GM12864 (cell line): ENCODE results near the gene NBR1.
"Not testable (repeated sequence)": the region's sequence is repeated elsewhere in the genome, so short reads cannot be mapped to it uniquely, and the experiment has no call there.

Experiments used
- DNase-seq: peaks from one replicate; pipeline ENCODE4 v3.0.0-alpha.2; 2011; ENCODE audit warnings: low read depth
- H3K4me3 ChIP-seq: 2 replicates; pipeline ENCODE4 v1.5.1; 2011; ENCODE audit warnings: mild to moderate bottlenecking, low read depth, low read length, control low read depth
- TF ChIP-seq, protein P1 (sequence below): IDR thresholded peaks from 2 replicates; pipeline ENCODE4 v1.5.1; 2011; ENCODE audit warnings: low read depth, mild to moderate bottlenecking, moderate library complexity, low read length, control low read depth, inconsistent platforms; ENCODE audit errors: missing control alignments

The NBR1 gene

DNA sequence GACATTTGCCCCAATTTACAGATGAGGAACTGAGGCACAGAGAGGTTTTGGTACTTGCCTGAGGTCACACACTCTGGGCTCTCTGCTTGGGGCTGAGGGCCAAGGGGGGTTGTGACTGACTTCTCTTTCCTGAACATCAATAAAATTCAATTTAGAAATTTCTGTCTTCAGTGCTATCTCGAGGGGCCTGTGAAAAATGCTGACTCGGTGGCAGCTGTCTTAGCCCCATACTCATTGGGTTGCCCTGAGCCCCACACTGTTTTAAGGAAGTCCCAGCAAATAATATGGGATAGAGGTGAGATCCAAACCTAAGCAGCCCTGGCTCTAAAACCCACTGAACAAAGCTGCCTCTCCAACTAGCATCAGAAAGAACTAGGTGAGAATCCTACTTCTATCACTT, 38.9 kb upstream of the NBR1 start:
- H3K4me3 ChIP-seq = no peak overlapping the region
- DNase-seq = no peak
- TF ChIP-seq, protein P1, sequence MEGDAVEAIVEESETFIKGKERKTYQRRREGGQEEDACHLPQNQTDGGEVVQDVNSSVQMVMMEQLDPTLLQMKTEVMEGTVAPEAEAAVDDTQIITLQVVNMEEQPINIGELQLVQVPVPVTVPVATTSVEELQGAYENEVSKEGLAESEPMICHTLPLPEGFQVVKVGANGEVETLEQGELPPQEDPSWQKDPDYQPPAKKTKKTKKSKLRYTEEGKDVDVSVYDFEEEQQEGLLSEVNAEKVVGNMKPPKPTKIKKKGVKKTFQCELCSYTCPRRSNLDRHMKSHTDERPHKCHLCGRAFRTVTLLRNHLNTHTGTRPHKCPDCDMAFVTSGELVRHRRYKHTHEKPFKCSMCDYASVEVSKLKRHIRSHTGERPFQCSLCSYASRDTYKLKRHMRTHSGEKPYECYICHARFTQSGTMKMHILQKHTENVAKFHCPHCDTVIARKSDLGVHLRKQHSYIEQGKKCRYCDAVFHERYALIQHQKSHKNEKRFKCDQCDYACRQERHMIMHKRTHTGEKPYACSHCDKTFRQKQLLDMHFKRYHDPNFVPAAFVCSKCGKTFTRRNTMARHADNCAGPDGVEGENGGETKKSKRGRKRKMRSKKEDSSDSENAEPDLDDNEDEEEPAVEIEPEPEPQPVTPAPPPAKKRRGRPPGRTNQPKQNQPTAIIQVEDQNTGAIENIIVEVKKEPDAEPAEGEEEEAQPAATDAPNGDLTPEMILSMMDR = no peak

DNA sequence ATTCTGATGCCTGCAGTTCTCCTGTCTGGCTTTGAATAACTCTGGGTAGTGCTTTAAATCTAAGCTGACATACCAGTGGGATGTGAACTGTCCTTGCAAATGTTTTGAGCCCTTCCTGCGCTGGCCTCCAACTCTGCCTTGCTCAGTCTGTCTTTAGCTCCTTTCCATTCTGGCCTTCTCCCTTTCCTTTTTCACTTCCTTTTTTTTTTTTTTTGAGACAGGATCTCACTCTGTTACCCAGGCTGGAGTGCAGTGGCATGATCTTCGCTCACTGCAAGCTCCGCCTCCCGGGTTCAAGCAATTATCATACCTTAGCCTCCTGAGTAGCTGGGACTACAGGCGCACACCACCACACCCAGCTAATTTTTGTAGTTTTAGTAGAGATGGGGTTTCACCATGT, 37.6 kb upstream of the NBR1 start:
- H3K4me3 ChIP-seq, DNase-seq: not testable (repeated sequence)

DNA sequence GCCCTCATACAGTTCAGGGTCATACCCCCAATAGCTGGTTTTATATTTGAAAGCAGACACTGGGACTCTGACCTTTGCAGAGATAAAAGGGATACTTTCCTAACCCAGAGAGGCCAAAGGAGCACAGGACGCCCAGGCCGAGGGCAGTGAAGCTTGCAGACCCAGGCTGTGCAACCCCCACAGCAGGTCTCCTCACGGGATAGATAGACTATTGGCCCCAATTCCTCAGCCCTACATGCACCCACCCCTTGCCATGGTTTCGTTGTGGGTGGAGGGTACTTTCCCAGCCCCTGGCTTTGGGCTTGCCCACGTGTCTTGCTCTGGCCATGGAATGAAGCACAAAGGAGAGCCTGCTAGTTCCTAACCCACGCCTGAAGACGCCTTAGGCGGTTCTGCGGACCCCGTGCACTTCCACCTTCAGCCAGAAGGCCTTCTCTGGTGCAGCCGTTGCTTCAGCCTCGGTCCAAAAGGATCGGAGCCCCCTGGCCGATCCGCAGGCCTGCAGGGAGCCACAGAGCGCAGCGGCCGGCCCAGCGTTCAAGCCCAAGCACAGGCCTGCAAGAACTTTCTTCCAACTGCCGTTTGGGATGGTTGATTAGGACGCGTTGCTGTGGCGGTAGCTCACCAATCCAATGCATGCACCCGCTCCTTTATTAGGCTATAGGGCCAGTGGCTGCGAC, 36.1 kb upstream of the NBR1 start:
- TF ChIP-seq, protein P1 = no peak
- H3K4me3 ChIP-seq = no peak overlapping the region
- no peak for DNase-seq

DNA sequence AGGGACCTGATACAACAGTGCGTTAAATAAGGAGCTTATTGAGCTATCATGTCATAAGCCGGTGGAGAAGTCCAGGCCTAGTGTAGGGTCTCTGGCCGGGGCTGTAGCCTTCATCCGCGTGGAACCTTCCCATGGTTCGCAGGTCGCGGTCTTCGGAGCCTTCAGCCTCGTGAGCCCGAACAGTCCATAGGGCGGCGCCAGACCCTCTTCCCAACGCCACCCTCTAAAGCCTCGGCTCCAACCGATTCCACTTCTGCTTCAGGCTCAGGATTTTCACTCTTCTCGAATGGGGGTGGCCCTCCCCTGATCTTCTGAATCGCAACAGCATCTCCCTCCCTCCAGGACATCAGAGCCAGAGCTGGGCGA, 35.6 kb upstream of the NBR1 start:
- no peak overlapping the region for H3K4me3 ChIP-seq
- TF ChIP-seq, protein P1 = no peak
- DNase-seq = no peak

DNA sequence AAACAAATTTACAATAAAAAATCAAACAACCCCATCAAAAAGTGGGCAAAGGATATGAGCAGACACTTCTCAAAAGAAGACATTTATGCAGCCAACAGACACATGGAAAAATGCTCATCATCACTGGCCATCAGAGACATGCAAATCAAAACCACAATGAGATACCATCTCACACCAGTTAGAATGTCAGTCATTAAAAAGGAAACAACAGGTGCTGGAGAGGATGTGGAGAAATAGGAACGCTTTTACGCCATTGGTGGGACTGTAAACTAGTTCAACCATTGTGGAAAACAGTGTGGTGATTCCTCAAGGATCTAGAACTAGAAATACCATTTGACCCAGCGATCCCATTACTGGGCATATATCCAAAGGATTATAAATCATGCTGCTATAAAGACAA, 34.4 kb upstream of the NBR1 start:
- H3K4me3 ChIP-seq, DNase-seq: not testable (repeated sequence)

DNA sequence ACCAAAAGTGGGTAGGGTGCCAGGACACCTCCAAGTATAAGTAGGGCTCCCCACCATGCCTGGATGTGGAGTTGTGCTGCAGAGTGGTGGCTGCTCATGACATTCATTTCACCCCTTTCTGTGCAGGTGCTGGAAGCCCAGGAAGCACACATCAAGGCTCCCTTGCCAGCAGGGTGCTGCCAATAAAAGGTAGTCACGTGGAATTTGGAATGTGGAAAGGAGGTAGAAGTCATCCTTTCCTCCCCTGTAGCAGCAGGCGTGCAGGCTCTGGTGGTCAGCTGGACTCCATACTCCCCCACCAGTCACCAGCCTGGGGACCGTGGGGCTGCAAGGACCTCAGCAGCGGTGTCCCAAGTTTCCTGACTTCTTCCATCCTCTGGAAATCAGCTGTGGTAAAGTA, 32.5 kb upstream of the NBR1 start:
- DNase-seq, H3K4me3 ChIP-seq: not testable (repeated sequence)

DNA sequence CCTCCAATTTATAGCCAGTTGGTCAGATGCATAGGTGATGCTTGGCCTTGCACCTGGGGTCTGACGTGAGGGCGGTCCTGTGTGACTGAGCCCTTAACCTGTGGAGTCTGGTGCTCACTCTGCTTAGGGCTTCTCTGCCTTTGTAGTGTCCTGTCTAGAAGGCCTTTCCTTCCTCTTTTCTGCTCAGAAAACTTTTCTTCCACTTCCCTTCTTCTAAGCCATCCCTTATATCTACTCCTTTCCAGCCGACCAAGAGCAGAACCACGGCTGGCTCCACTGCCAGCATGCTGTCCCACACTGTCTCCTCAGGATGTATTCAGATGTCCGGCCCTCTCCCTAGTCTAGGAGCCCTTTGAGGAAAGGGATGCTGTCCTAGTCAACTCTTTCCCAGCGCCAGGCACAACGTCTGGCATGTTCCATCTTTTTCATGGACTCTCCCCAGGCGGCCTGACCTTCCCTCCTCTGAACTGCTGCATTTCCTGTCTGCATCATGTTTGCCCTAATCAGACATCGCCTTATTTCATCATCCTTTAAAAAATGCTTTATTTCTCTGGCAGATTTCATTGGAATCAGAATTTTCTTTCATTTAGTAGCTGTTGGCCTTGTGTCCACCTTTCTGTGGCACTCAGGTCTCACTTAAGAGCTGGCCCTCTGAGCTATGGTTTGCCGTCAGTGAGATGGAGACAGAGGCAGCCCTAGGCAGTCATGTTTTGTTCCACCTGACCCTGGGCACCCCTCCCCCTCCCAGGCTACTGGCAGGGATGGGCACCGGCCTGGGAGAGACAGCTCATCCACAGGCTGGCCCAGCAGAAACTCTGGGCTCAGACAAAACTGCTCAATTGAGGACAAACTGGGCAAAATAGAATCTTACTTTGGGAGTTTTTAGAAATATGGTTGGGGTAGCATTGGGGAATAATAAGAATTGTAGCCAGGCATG, 30.4 kb upstream of the NBR1 start:
- TF ChIP-seq, protein P1 = no peak
- no peak overlapping the region for H3K4me3 ChIP-seq
- no peak for DNase-seq

DNA sequence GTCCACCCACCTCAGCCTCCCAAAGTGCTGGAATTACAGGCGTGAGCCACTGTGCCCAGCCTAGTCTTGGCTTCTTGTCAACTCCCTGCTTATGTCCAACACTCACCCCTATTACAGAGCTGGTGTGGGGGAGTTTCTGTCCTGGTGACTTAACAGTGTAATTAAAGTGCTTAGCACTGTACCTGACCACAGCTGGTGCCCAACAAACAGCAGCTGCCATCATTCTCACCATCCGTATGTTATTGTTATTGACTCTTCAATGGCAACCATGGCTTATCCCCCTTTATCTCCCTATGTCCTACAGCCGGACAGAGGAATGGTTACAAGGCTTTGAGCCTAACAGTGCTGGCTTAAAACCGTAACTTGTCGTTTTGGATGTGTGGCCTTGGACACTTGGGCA, 28.9 kb upstream of the NBR1 start:
- H3K4me3 ChIP-seq = no peak overlapping the region
- DNase-seq = no peak
- TF ChIP-seq, protein P1 = no peak
